ENCODE results near the gene CORO2B. TPM values are rescaled to one million over a fixed set of nuclear protein-coding genes. Genes with fewer than 3 reads are reported as not detected.

CORO2B gene
- total RNA-seq, 1 experiment from 2014 or later, result 15.9 TPM

DNA sequence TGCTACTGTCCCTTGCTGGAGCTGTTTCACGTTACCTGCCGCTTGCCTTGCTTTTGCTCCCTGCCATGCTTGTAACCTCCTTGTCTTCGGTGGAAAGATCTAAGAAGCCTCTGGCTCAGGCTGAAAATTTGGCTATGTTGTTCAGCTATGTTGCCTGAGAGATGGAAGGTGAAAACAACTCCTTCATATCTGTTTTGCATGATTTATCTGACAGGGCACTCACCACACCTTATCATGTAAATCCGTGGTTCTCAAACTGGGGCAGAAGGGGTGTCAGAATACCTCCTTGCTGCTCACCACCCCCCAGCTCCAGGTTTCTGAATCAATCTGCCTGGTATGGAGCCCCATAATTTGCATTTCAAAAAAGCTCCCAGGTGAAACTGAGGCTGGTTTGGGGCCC, 6.5 kb upstream of the CORO2B start:
- no peak for DNase-seq (ENCODE audit: low read depth)

DNA sequence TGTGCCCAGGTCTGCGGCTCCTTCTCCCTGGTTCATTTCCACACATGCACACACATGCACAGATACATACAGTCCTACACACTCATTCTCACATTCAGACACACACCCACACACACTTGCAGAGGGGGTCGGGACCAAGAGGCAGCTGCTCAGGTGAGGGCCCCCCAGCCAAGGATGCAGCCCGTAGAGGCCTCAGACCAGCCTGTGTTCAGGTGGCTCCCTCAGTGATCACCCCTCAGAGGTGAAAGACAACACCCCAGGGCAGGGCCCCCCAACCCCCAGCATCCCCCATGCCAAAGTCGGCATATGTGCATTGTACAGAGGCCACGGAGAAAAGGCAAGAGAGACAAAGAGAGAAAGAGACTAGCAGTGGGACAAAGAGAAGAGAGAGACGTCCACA, 5.9 kb upstream of the CORO2B start:
- no peak for DNase-seq (ENCODE audit: low read depth)

GRCh38 chr15:68574046-68574445, 4.7 kb upstream of the CORO2B start:
- no peak for DNase-seq (ENCODE audit: low read depth)

DNA sequence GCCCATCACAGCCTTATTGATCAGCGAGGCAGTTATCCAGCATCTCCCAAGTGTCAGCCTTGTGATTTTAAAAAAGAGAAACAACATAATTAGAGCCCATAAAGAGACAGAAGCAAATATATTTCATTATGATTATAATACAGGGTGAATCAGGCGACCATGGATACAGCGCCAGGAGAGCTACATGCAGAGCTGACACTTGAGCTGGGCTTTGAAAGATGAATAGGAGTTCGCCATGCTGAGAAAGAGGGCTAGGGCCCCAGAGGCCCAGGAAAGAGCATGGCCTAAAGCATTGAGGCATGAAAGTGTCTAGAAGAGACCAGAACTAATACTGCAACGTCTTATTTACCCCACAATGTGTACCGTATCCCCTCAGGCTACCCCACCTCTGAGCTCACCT, 4.2 kb upstream of the CORO2B start:
- no peak for DNase-seq (ENCODE audit: low read depth)

GRCh38 chr15:68576235-68576892, 2.4 kb upstream of the CORO2B start:
- no peak for DNase-seq (ENCODE audit: low read depth)

- peak; percentile 67 for DNase-seq (ENCODE audit: low read depth)
Measured at GRCh38 chr15:68578175-68578979, 416 bp upstream of the CORO2B start.

DNA sequence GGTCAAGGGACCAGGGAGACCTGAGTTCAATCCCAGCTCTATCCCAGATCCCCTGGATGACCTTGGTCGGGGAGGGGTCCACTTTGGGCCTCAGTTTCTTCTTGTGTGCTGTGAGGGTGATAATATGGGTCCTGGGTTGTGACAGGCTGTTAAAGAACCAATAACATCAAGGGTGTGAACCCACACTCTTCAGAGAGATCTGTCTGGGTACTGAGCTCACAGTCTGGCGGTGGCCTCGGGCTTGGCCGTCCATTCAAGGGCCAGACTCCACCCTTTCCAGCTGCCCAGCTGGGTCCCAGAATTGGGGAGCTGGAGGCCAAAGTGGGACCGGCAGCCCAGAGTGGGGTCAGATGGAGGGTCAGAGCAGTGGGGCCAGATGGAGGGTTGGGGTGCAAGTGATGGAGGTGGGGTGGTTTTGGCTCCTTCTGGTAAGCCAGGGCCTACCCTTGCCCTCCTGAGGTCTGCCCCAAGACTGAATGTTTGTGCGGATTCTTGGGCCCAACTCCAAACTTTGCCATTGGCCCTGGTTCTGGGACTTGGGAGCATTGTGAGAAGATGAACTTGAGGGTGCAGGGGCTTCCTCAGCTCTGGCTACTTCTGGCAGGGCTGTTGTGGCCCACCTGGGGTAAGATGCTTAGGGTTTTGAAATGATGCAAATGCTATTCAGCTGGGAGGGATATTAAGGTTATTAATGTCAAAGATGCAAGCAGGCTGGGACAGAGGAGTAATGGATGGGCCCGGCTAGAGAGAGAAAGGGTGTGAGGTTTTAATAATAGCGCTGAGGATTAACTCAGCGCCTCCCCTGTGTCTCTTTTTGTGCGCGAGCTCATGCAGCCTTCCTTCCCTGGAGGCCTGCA, 1.5 kb downstream of the CORO2B start:
- no peak for DNase-seq (ENCODE audit: low read depth)

- no peak for DNase-seq (ENCODE audit: low read depth)
Measured at GRCh38 chr15:68580883-68581155, 2.0 kb downstream of the CORO2B start.

- no peak for DNase-seq (ENCODE audit: low read depth)
Measured at GRCh38 chr15:68581725-68582124, 2.9 kb downstream of the CORO2B start.

GRCh38 chr15:68582236-68582635, 3.4 kb downstream of the CORO2B start:
- DNase-seq (ENCODE audit: low read depth), result no peak

DNA sequence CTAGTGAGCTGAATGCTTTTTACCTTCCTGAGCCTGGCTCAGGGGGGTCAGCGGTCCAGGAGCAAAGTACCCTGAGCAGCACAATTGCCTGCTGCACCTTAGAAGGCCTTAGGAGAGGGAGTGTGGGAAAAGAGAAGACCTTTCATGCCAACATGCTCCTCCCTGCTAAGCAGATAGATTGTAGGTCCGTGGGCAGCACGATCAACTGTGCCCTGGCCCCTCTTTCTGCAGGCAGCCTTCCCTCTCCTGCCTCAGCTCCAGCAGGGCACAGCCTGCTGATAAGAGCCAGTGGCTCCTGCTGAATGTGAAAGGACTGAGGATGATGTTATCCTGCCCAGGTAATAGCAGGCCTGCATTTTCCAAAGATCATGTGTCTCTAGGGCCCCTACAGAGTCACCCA, 4.1 kb downstream of the CORO2B start:
- DNase-seq (ENCODE audit: low read depth), result no peak

- no peak for DNase-seq (ENCODE audit: low read depth)
Measured at GRCh38 chr15:68583321-68583720, 4.5 kb downstream of the CORO2B start.

GRCh38 chr15:68583936-68584755, 5.4 kb downstream of the CORO2B start:
- no peak for DNase-seq (ENCODE audit: low read depth)

- DNase-seq (ENCODE audit: low read depth), result no peak
Measured at GRCh38 chr15:68584756-68585573, 6.2 kb downstream of the CORO2B start.

- no peak for DNase-seq (ENCODE audit: low read depth)
Measured at GRCh38 chr15:68585574-68586273, 6.9 kb downstream of the CORO2B start.

GRCh38 chr15:68586274-68586961, 7.6 kb downstream of the CORO2B start:
- DNase-seq (ENCODE audit: low read depth), result peak; percentile 97

DNA sequence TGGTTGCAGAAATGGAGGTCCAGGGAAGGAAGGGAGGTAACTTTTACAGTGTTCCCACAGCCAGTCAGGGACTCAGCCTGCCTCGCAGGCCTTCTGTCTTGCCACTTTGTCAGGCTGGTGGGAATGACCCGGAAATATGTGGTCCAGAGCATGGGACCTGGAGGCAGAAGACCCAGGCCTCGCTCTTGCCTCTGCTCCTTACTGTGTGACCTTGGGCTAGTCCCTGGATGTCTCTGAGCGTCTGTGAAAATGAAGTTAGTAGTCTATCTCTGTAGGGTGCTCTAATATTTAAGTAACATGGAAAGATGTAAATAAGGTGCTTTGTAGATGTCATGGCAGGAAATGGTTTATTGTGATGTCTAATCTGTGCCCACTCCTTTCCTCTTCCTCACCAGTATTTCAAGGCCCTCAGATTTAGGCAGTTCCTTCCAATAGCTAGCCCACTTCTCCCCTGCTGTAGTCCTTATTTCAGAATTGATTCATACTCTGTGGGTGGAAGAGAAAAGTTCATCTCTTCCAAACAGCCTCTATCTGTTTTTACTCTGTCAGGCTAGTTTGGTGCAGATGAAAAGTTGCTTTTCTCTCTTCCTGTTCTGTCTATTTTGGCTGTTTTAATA, 9.1 kb downstream of the CORO2B start:
- DNase-seq (ENCODE audit: low read depth), result no peak

DNA sequence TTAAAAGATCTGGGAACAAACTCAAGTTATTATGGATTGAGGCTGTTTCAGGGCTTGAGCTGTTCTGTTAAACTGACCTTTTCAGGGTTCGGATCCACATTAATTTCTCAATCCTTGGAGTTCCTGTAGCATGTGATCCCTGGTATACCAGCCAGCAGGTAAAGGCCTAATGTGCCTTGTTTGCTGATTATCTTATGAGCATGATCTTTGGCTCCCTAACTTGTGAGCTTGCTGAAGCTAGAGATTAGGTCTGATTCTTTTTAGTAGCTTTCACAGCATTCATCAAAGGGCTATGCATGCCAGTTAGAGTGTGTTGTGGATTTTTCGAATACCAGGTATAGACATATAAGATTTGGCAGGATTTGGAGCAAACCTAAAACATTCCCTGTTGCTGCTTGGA, 10.3 kb downstream of the CORO2B start:
- DNase-seq (ENCODE audit: low read depth), result no peak

All from HT1080 (cell line).